GM19395 (cell line): ENCODE results near the gene ZNF408.
"Not testable (repeated sequence)": the region's sequence is repeated elsewhere in the genome, so short reads cannot be mapped to it uniquely, and the experiment has no call there.

Experiments
- ATAC-seq: cut with Tn5 transposase; IDR thresholded peaks from one replicate; pipeline ENCODE4 v1.9.1; 2021; ENCODE audit warnings: mild to moderate bottlenecking, moderate library complexity; ENCODE audit not compliant: unreplicated experiment

ZNF408 gene

GRCh38 chr11:46700241-46701077, at the start of gene ZNF408, which contains the start of gene ARHGAP1:
Gene ZNF408 (plus strand): TSS chr11:46701031. CDS start chr11:46701048, 17 bp downstream.
Gene ARHGAP1 (minus strand): TSS chr11:46700619. CDS start chr11:46696107, 4,512 bp downstream.
- peak; percentile 90 for ATAC-seq

- ATAC-seq = no peak
These were observed 45.2 kb upstream of the ZNF408 start for GRCh38 chr11:46655631-46656030.

GRCh38 chr11:46657186-46657585, 43.6 kb upstream of the ZNF408 start:
- ATAC-seq = no peak

GRCh38 chr11:46658259-46658658, 42.6 kb upstream of the ZNF408 start:
- ATAC-seq = no peak

- ATAC-seq = no peak
These were observed 40.9 kb upstream of the ZNF408 start for GRCh38 chr11:46659908-46660307.

- ATAC-seq = no peak
These were observed 39.0 kb upstream of the ZNF408 start for GRCh38 chr11:46661836-46662235.

GRCh38 chr11:46662366-46662765, 38.5 kb upstream of the ZNF408 start:
- ATAC-seq = no peak

- ATAC-seq = no peak
These were observed 37.4 kb upstream of the ZNF408 start for GRCh38 chr11:46663277-46663940.

- no peak for ATAC-seq
These were observed 36.2 kb upstream of the ZNF408 start for GRCh38 chr11:46664612-46665011.

- no peak for ATAC-seq
These were observed 35.5 kb upstream of the ZNF408 start for GRCh38 chr11:46665356-46665755.

GRCh38 chr11:46666516-46666915, 34.3 kb upstream of the ZNF408 start:
- no peak for ATAC-seq

GRCh38 chr11:46667043-46667481, 33.8 kb upstream of the ZNF408 start:
- ATAC-seq = no peak

- ATAC-seq = no peak
These were observed 32.2 kb upstream of the ZNF408 start for GRCh38 chr11:46668480-46669085.

GRCh38 chr11:46669711-46670139, 31.1 kb upstream of the ZNF408 start:
- no peak for ATAC-seq

- ATAC-seq = not testable (repeated sequence)
These were observed 30.3 kb upstream of the ZNF408 start for GRCh38 chr11:46670521-46670920.

- no peak for ATAC-seq
These were observed 28.9 kb upstream of the ZNF408 start for GRCh38 chr11:46671958-46672315.

GRCh38 chr11:46672381-46672839, 28.4 kb upstream of the ZNF408 start:
- no peak for ATAC-seq

GRCh38 chr11:46673713-46674462, 26.9 kb upstream of the ZNF408 start:
- ATAC-seq = no peak

GRCh38 chr11:46674463-46675287, 26.2 kb upstream of the ZNF408 start:
- no peak for ATAC-seq

- ATAC-seq = no peak
These were observed 25.5 kb upstream of the ZNF408 start for GRCh38 chr11:46675288-46675851.
